HG03108 (cell line): ENCODE data around the gene HDAC3.

Experiments
- ATAC-seq: cut with Tn5 transposase; IDR thresholded peaks from one replicate; pipeline ENCODE4 v1.9.1; 2021; ENCODE audit warnings: moderate library complexity; ENCODE audit not compliant: unreplicated experiment

Gene HDAC3

DNA sequence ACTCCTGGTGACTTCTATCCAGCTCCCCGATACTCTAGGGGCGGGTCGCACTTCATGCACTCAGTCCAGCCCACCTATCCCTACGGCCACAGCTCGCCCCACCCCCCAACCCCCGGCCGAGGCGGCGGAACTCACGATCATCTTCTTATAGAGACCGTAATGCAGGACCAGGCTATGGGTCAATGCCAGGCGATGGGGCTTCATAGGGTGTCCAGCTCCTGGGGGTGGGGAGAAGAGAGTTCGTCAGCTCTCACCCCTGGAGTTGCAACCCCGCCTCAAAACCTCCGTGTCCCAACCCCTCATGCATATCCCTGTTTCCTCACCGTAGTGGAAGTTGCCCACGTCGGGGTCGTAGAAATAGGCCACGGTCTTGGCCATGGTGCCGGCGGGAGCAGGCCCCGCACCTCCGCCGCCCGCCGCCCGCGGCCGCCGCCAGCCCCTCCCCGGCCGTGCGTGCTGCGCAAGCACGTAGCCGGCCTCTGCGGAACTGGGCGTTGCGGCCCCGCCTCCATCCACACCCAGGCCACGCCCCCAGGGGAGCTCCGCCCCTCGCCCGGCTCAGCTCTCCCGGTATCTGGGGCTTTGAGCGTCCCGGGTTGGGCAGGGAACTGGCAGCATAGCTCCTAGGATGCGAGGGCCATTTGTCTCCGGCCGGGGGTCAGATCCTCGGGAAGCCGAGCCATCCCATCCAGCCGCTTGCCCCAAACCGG lies at the start of gene HDAC3, which contains the start of gene RELL2:
Gene HDAC3 (minus strand): TSS at position 437 of the 710 bp plus-strand sequence. CDS start 59 bp downstream, at position 378.
Gene RELL2 (plus strand): TSS at position 585 of the 710 bp plus-strand sequence. CDS start 1,229 bp downstream, outside the sequence.
- ATAC-seq = peak; percentile 74

DNA sequence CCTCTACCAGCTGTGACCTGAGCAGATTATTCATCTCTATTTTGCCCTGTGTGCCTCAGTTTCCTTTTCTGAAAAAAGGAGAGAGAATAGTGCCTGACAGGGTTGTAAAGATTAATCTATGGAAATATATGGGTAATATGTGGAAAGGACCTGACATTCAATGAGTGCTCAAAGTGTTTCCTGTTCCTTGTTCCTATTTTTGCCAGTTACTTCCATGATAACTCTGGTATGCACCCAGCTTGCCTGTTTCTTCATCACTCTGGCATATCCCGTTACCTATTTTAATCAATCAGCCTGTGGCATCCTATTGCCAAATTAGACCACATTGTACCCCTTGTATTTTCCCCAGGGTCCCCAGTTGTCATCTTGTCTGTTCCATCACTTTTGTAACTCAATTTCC lies 48.9 kb upstream of the HDAC3 start:
- no peak for ATAC-seq

DNA sequence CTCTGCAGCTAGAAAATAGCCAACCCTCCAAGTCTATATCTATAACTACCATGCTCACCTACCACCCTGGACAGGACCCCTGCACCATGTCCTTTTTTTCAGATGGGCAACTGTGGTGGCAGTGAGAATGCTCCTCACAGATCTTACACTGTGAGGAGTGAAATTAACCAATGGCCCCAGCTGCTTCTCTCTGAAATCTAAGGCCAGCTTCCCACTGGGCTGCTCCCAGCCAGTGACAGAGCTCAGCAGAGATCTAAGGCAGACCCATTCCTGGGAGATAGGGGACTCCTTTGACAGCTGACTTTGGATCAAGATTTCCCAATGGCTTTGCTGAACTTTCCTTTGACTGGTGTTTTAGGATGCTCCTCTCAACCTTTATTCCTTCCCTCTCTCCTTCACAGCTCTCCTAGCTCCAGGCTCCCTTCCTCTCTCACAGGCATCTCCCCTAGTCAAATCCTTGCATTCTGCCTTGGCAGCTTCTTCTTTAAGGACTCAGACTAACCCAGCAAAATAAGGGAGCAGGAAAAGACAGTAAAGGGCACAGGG lies 47.0 kb upstream of the HDAC3 start:
- no peak for ATAC-seq

DNA sequence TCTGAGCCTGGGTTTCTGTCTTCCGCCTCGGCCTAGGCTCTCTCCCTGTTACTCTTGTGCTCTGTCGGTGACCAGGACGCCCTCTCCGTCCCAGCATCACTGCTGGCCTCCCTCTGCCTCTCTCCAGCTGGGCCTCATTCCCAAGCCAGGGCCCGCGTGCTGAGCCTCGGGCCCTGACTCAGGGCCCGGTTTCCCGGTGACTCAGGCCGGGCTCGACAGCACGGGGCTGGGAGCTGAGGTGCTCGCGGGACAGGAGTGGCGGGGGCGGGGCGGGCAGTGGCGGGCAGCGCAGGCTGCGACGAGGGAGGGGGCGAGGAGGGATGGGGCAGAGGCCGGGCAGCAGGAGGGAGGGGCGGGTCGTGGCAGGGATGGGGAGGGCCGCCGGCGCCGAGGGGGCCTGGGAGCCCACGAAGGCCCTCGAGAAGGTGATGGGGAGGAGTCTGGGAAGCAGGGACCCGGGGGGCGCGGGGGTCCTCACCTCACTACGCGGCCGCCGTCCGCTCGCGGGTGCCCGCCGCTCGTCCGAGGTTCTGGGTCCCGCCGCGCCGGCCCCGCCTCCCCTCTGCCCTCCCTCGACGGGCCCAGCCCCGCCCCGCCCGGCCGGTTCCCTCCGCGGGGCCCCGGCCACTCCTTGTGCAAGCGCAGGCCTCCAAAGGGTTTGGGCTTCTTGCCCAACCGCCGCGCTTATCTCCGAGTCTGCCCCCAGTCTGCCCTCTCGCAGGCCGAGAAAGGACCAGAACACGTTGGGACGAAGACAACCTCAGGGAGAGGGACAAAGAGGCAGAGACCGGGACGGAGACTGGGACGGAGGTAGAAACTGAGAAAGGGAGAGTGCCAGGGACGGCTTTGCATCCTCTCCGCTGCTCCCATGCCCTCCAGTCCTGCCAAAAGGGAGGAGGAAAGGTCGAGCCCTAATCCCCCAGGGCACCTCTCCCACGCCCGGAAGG lies 45.3 kb upstream of the HDAC3 start, which contains the start of gene ARAP3:
Gene ARAP3 (minus strand): TSS at position 536 of the 947 bp plus-strand sequence. CDS start 1,744 bp downstream, outside the sequence.
- ATAC-seq = no peak

DNA sequence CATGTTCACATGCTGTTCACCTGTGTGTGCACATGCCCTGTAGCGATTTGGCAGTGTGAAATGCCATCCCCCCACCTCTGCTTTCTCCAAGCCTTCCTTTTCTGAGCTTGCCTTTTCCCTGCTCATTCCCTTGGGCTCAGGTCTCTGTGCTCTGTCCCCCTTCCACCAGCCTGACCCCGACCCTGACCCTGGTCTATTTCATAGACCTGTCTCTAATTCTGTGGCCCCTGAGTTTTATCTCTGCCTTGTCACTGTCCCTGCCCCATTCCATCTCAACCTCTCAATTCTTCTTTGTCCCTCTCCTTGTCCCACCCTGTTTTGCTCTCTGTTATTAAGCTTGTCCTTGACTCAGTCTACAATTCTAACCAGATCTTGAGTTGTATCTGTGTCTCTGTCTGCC lies 44.6 kb upstream of the HDAC3 start:
- no peak for ATAC-seq

DNA sequence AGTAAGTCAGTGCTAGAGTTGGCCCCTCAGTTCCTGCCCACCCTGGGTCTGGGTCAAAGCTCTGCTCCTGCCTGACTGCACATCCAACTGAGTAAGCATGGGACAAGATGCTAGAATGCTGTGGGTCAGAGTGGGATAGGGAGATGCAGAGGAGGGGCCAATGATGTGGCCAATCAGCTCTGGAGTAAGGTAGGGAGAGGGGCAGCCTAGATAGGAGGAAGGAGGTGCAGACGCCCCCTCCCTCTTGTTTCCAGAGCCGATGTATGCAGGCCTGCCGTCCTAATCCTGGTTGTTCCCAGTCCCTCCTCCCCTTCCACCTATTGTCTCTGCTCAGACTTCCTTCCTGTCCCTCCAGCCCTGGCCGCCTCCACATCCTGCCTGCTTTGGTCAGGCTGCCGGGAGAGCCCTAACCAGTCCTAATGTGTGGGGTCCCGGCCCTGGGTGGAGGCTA lies 44.1 kb upstream of the HDAC3 start:
- no peak for ATAC-seq

DNA sequence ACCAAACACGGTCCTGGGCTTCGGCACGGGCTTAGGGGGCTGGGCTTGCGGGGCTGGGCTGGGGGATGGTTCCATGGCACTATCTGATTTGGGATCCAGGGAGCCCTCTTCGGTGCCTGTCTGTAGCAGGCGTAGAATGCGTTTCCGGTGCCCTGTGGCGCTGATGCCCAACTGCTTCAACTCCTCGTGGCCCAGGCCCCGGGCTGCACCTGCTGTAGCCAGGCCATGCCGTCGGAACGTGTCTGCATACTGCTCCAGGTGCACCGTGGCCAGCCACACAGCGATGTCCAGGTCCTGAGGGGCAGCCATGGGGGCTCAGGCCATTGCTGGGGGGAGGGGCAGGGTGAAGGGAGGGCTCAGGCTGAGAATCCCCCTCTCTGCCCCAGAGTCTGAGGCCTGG lies 43.5 kb upstream of the HDAC3 start:
- ATAC-seq = no peak

DNA sequence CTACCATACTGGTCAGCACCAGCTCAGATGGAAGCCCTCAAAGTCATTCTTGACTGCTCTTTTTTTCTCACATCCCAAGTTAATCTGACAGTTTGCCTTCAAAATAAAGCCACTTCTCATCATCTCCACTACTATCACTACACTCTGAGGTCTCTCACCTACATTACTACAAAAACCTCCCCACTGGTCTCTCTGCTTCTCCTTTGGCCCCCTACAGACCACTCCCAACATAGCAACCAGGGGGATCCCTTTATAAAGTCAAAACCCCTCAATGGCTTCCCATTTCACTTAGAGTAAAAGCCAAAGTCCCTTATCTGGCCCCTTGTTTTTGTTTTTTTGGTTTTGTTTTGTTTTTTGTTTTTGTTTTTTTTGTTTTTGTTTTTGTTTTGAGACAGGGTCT lies 40.8 kb upstream of the HDAC3 start:
- ATAC-seq = no peak

DNA sequence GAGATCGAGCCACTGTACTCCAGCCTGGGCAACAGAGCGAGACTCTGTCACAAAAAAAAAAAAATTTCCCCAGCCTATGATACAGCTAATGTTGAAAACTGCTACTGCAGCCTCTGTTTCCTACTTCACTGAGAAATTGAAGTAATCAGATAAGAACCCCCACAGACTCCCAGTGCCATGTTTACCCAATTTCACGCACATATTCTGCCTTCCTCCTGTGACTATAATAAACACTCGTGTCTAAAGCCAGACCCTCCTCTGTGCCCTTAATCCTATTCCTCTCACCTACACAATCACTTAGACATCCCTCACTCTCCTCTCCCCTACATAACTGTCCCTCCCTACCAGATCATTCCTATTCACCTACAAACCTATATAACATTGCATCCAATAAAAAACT lies 39.0 kb upstream of the HDAC3 start:
- ATAC-seq = no peak

DNA sequence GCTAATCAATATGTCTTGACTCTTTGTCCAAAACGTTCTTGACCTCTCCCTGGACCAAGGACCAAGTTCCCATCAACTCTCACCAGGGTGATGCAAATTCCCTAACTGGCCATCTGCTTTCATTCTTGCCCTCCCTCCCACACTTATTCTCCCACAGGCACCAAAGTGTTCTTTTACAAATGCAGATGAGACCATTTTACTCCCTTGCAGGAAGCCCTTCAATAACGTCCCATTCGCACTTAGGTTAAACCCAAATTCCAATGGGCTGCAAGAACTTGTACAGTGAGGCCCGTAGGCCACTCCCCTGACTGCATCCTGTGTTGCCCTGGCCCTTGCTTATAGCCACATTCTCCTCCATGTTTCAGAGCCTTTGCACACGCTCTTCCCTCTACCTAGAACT lies 38.1 kb upstream of the HDAC3 start:
- ATAC-seq = no peak

DNA sequence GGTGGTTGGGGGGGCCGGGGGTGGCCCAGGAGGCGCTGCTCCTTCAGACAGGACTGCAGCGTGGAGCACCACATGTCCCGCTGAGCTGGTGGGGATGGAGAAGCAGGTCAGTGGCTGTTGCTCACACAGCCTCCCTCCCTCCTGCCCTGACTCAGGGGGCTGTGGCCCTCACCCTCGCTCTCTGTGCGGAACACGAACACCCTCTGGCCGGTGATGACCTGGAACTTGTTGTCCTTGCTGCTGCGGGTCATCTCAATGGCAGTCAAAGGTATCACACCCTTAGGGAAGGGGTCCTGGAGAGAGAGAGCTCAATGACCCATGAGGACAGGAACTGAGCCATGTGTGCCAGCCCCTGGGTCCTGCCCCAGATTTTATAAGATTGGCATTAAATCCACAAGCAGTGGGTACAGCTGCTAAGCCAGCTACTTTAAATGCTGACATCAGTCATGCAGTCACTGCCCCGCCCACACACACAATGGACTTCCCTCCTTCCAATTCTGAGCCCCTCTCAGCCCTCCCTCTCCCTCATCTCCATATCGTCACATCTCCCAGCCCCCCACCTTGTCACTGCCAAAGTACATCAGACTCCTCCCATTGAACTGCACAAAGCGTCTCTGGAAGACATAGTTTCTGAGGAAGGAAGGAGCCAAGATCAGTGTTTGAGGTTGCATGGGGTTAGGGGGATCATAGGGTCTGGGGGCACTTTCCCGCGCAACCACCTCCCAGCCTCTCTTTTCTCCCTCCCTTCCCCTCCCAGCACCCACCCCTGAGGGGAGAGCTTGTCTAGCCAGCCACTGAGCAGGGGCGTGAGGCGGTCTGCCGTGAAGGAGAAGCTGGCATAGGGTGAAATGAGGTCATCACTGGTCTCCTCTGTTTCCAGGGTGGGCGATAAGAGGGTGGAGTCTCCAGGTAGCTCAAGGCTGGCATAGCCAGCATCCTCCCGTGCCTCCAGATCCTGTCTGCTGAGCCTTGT lies 36.5 kb upstream of the HDAC3 start:
- ATAC-seq = no peak

DNA sequence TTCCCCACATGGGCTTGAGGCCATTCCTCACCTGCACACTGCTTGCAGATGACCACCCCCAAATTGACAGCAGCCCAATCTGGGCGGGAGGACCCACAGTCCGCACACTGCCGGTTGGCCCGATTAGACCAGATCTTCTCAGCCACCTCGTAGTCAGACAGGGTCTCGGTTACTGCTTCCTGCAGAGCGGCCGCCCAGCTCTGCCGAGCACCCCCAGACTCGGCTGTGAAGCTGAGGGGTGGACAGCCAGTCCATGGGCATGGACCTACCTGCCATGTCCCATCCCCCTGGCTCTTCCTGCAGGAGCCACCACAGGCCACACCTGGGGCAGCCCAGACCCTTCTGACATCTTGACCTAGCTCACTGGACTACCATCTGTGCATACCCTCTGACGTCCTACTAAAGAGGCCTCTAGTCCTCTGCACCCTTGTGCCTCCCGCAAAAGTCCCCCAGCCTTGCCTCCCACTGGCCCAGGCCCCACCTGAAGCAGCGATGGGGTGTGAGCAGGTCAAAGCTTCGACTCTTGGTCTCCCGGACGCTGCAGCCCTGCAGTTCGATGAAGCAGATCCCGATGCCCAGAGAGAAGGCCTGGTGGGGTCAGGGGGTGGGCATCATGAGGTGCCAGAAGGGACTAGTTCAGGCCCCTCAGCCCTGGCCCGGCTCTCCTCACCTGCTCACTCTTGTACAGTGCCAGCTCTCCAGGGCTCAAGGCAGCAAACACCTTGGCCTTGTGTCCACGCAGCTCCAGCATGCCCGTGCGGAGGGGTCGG lies 35.6 kb upstream of the HDAC3 start:
- ATAC-seq = no peak

DNA sequence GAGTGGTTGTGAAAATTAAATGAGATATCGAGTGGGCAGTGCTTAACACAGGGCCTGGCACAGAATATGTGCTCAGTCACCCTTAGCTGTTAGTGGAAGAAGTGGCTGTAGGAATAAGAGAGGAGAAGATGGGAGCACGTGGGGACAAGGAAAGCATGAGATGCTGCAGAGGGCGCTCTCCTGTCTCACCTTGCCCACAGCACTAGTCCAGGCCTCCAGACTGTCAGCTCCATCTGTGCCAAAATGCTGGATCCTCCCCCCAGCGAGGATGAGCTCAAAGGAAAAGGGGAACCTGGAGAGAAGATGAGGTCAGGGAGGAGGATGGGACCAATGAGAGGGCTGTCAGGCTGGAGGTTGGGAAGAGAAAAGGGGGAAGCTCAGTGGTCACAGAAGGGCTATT lies 32.9 kb upstream of the HDAC3 start:
- ATAC-seq = no peak

DNA sequence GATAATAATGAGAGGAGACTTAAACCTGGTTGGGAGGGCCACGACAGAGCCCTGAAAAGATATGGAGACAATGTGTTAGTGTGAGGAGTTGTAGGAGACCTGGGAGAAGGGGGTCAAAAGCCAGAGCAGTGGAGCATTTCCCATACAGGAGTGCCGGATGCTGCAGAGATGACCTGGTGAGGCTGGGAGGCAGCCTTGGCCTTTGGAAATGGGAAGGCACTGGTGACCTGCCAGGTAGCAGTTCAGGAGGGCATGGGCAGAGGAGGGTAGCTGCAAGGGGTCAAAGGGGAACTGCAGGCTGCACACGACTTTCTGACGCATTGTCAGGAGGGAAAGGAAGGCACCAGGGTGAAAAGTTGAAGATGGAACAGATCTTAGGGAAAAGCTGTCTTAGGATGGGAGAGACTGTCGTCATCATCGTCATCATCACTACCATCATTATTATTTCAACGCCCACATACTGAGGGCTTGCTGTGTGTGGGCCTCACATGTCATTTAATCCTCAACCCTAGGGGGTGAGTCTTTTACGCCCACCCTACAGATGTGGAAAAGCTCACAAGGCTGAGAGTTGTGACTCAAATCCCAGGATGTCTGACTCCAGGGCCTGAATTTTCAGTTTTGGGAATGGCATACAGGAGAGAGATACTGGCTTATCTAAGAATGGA lies 32.1 kb upstream of the HDAC3 start:
- ATAC-seq = no peak

DNA sequence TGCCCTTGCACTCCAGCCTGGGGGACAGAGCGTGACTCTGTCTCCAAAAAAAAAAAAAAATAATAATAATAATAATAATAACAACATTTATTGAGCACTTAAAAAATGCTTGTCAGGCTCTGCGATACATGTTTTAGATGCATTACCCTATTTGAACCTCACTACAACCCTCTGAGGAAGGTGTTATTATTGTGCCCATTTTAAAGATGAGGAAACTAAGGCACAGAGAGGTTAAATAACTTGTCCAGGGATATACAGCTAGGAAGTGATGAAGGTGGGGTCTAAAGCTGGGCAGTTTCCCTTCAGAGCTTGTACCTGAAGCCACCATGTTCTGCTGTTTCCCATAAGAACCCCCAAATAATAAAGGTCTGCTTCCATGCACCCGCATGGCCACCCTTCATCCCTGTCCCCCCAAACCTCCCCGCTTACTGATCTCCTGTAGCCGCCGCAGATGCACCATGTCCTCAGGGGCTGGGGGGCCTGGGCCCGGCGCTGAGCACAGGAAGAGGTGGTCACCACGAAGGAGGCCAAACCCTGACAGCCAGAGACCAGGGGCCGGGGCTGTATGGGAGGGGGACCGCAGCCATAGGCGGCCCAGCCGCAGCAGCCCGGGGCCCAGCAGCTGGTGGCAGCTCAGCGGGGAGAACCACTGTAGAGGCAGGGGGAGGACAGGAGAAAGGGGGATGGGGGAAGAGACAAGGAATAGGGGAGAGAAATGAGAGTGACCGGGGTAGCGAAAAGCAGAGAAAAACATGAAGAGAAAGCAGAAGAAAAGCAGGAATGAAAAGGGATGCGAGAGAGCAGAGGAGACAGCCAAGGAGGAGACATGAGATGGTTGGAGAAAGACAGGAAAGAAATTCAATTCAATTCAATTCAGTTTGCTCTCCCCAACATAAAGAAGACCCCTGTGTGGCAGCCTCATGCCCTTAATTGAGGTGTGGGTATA lies 29.6 kb upstream of the HDAC3 start:
- no peak for ATAC-seq

DNA sequence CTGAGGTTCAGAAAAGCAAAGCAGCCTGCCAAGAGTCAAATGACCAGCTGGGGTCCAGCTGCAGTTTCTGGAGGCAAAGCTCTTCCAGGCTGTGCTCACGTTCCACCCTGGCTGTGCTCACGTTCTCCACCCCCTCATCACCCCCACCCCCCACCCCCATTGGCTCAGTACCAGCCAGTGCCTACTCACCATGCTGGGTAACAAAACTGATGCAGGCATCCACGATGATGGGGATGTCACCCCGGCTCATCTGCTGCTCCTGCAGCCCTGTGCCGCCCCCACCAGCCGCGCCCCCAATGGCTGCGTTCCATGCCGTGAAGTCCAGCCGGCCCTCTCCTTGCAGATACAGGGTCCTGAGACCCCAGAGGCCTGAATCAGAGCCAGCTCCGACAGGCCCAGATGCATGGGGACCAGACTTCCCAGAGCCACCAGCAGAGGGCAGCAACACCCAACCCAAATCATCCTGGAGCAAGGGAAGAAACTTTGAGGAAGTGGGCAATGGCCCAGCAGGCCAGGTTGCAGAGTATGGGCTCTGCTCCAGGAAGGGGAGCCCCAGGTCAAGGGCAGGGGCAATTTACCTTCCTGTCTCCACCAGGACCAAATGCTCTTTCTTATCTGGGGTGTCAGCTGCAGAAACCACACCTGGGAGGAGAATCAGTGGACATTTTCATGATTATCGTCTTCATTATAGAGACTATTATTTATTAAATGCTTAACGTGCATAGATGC lies 28.2 kb upstream of the HDAC3 start:
- peak; percentile 96 for ATAC-seq

DNA sequence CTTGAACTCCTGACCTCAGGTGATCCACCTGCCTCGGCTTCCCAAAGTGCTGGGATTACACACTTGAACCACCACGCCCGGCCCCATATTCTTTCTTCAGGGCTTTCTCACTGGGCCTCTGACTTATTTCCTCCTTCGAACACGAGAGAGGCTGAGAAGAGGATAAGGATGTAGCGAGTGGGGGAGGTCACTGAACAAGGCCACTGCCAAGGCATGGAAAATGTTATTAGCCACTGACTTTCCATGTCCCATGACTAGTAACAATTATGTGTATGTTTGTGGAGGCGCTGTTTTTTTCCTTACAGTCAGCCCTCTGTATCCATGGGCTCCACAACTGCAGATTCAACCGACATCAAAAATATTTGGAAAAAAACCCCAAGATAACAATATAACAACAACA lies 26.9 kb upstream of the HDAC3 start:
- no peak for ATAC-seq
